Thyroid gland (tissue), 4 donors: ENCODE results near the gene TBXAS1. TPM values are rescaled to one million over a fixed set of nuclear protein-coding genes. Genes with fewer than 3 reads are reported as not detected.
A peak's percentile ranks its signal among the peaks of the same experiment; 100 is the strongest.
"Not testable (repeated sequence)": the region's sequence is repeated elsewhere in the genome, so short reads cannot be mapped to it uniquely, and the experiment has no call there.

Source experiments
- DNase-seq, 2 donors: peaks; one replicate each; pipeline ENCODE4 v3.0.0-alpha.2; 2019
- H3K27ac ChIP-seq, 3 donors: fragments of 200-600 bp; sonication (generic); 1 replicate in 2 of 3; 2 replicates in 1 of 3; pipeline ENCODE4 v1.5.1; 2016 to 2019; ENCODE audit warnings: mild to moderate bottlenecking in 1 of 3, moderate library complexity in 1 of 3
- H3K27me3 ChIP-seq: fragments of 200-600 bp; sonication (generic); one replicate; pipeline ENCODE4 v1.5.1; 2019
- H3K36me3 ChIP-seq, 2 donors: fragments of 200-600 bp; sonication (generic); one replicate each; pipeline ENCODE4 v1.5.1; 2016 to 2019
- H3K4me1 ChIP-seq, 2 donors: fragments of 200-600 bp; sonication (generic); one replicate each; pipeline ENCODE4 v1.5.1; 2017 to 2019
- H3K4me3 ChIP-seq, 3 donors: fragments of 200-600 bp; sonication (generic); replicated peaks in 1 of 3; 1 replicate in 2 of 3; 2 replicates in 1 of 3; pipeline ENCODE4 v1.5.1; 2016; ENCODE audit warnings: mild to moderate bottlenecking in 1 of 3
- H3K9me3 ChIP-seq: fragments of 200-600 bp; sonication (generic); one replicate; pipeline ENCODE4 v1.5.1; 2017
- POLR2A ChIP-seq, 2 donors: fragments of 450-650 bp; IDR thresholded peaks; one replicate each; pipeline ENCODE4 v1.6.1; 2017; ENCODE audit warnings: antibody characterized with exemption in 2 of 2, mild to moderate bottlenecking in 2 of 2, moderate library complexity in 1 of 2
- WGBS, 2 donors: methylation state at CpG; one replicate each; pipeline ENCODE4 v1.1.5; 2017; 5-methylcytosine and 5-hydroxymethylcytosine counted together
- intact Hi-C: fragments of 100-400 bp; cut with DNase I; formaldehyde crosslinking; loops from one replicate; pipeline ENCODE4 v1.15.1; 2023
- total RNA-seq, 4 donors: library from RNA; depleted of rRNA; stranded (reverse); fragments of >200 nt; gene quantifications; one replicate each; pipeline ENCODE4 v1.2.3, GENCODE V29; 2016
- TF ChIP-seq, protein P1 (sequence below), 6 experiments: fragments of 200-600 bp in 3 of 6; fragments of 450-650 bp in 3 of 6; sonication (generic) in 3 of 6; IDR thresholded peaks; one replicate each; pipeline ENCODE4 v1.5.1; 2016 to 2019; ENCODE audit warnings: antibody characterized with exemption in 6 of 6, mild to moderate bottlenecking in 2 of 6, inconsistent platforms in 1 of 6, moderate library complexity in 1 of 6

Gene TBXAS1
- total RNA-seq, 4 donors from 2014 or later, result 5.1 to 13.2 (median 8.7) TPM

DNA sequence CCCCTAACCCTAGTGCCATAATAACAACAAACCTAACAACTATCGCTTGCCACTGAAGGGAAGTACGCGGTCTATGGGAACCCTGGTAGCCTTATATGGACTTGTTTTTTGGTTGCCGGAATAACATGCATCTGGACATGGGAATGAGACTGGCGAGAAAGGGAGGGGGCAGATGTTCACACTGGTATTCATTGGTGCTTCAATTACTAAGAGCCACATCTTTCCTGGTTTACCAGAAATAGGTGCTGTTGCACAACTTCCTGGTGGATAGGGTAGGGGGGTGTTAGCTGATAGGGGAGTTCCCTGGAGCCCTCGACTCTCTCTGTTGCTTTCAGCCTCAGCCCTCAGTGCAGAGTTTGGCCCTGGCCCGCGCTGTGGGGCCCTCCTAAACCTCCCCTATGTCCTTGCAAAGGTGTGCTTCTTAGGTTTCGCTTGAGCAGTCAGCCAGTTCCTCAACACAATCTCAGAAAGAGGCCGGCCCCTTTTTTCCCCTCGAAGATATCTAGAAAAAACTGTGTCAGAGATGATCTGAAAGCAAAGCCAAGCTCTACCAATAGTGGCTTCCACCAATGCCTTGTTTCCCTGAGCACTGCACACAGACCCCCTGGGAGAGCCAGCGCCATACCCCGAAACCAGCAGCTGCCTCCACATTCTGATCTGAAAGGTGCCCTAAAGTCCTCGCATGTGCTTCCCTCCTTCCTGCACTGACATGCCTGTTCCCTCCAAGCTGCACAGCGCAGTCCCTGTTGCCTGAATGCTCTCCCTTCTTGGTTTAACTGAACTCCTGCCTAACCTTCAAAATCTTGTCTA, 13.5 kb downstream of the TBXAS1 start:
- H3K27me3 ChIP-seq, result no peaks in the 10 kb centered on the region
- no peak overlapping the region for H3K4me3 ChIP-seq
- peak; percentile 65 for DNase-seq
- H3K36me3 ChIP-seq, result no peaks in the 10 kb centered on the region
- TF ChIP-seq, protein P1, sequence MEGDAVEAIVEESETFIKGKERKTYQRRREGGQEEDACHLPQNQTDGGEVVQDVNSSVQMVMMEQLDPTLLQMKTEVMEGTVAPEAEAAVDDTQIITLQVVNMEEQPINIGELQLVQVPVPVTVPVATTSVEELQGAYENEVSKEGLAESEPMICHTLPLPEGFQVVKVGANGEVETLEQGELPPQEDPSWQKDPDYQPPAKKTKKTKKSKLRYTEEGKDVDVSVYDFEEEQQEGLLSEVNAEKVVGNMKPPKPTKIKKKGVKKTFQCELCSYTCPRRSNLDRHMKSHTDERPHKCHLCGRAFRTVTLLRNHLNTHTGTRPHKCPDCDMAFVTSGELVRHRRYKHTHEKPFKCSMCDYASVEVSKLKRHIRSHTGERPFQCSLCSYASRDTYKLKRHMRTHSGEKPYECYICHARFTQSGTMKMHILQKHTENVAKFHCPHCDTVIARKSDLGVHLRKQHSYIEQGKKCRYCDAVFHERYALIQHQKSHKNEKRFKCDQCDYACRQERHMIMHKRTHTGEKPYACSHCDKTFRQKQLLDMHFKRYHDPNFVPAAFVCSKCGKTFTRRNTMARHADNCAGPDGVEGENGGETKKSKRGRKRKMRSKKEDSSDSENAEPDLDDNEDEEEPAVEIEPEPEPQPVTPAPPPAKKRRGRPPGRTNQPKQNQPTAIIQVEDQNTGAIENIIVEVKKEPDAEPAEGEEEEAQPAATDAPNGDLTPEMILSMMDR (IDR thresholded peaks at IDR 0.05), result no peak
- TF ChIP-seq POLR2A (IDR thresholded peaks at IDR 0.05), result no peak
- intact Hi-C loops, result no loop called here
- peaks cover 9% of the 10 kb centered on the region in 2 donors for H3K4me1 ChIP-seq
- no peaks in the 10 kb centered on the region for H3K9me3 ChIP-seq
- 37 to 39% methylated on average over 15 of the region's 15 CpGs for WGBS, 2 donors
- H3K27ac ChIP-seq, result peak overlapping the region in 1 of 3 donors; percentile 22

DNA sequence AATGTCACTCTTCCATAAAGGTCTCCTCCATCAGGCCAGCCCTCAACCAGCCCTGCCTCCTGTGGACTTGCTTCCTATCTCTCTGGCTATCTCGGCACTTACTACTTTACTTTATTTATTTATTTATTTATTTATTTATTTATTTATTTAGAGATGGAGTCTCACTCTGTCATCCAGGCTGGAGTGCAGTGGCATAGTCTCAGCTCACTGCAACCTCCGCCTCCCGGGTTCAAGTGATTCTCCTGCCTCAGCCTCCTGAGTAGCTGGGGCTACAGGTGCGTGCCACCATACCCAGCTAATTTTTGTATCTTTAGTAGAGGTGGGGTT, 14.1 kb downstream of the TBXAS1 start:
- H3K4me1 ChIP-seq, H3K36me3 ChIP-seq, intact Hi-C loops, H3K9me3 ChIP-seq, DNase-seq, H3K4me3 ChIP-seq, H3K27me3 ChIP-seq: not testable (repeated sequence)
- H3K27ac ChIP-seq, result peak overlapping the region in 1 of 3 donors; percentile 22
- WGBS, 2 donors, result 93 to 98% methylated on average over 4 of the region's 4 CpGs

DNA sequence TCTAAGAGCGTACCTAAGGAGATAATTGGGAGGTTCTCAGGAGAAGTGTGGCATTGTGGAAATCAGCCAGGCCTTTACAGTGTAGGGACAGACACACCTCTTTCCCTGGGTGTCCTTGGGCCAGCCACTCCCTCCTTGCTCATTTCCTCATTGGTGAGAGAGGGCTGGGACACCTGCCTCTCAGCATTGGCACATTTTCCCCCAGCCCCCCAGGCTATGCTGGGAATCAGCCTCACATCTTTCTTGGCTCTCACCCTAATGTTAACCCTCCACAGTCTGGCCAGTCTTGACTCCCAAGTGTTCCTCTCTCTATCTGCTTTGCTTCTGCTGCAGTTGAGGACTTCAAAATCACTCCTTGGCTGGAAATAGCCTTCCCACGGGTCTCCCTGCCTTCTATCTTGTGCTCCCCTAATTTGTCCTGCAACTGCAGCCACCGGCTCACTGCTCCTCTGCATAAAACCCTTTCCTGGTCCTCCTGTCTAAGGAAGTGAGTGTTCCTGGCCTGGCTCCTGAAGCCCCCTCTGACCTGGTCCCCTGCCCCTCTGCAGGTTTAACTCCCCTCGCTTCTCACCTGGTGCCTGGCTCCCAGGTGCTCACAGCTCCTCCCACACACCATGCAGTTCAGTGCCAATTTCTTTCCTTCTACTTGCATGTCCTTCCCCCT, 15.8 kb downstream of the TBXAS1 start:
- intact Hi-C loops, result no loop called here
- Histone ChIP-seq H3K4me1 (peaks cover 9% of the 10 kb centered on the region in 2 donors), H3K9me3 (no peaks in the 10 kb centered on the region), H3K27ac (no peak overlapping the region), H3K36me3 (no peaks in the 10 kb centered on the region), H3K27me3 (no peaks in the 10 kb centered on the region), H3K4me3 (no peak overlapping the region)
- WGBS, 2 donors, result 64 to 65% methylated on average over 4 of the region's 4 CpGs
- TF ChIP-seq, protein P1 (IDR thresholded peaks at IDR 0.05), result no peak
- TF ChIP-seq POLR2A (IDR thresholded peaks at IDR 0.05), result no peak
- DNase-seq, result peak in 1 of 2 donors; percentile 8

DNA sequence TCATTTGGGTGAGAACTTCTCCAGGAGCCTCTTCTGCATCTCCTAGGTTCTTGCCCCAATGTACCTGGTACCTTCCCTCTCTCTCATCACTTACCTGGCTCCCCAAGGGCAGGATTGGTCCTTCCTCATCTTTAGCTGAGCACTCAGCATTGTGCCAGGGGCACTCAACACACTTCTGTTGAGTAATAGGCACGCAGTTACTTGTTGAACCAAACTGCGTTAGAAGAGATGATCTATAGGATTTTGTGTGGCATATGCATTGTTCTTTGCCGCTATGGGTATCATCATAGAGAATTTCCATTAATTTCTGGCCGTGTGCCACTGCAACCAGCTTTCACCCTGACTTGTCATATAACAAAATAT, 16.4 kb downstream of the TBXAS1 start:
- no peaks in the 10 kb centered on the region for H3K9me3 ChIP-seq
- no peak overlapping the region for H3K27ac ChIP-seq
- intact Hi-C loops, result no loop called here
- no peaks in the 10 kb centered on the region for H3K27me3 ChIP-seq
- DNase-seq, result no peak
- peaks cover 9% of the 10 kb centered on the region in 2 donors for H3K4me1 ChIP-seq
- H3K4me3 ChIP-seq, result no peak overlapping the region
- H3K36me3 ChIP-seq, result no peaks in the 10 kb centered on the region
- TF ChIP-seq, protein P1 (IDR thresholded peaks at IDR 0.05), result no peak
- no peak for TF ChIP-seq POLR2A (IDR thresholded peaks at IDR 0.05)
- WGBS, 2 donors, result 85 to 88% methylated on average over 4 of the region's 4 CpGs

DNA sequence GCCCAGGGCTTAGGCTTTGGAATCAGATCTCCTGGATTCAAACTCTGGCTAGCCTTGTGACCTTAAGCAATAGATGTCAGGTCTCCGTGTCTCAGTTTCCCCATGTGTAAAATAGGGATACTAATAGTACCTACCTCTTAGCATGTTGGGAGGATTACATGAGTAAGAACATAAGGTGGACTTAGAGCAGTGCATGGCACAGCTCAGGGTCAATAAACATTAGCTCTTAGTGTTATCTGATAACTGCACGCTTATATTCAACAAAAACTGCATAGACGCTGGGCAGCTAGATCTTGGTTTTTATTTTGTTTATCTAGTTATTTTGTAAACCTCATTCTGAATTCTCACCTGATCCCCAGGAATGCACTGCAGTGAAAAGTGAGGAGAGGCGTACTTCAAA, 17.2 kb downstream of the TBXAS1 start:
- WGBS, 2 donors, result 79 to 84% methylated on average over 4 of the region's 4 CpGs
- intact Hi-C loops, result no loop called here
- no peak overlapping the region for H3K4me3 ChIP-seq
- TF ChIP-seq POLR2A (IDR thresholded peaks at IDR 0.05), result no peak
- TF ChIP-seq, protein P1 (IDR thresholded peaks at IDR 0.05), result no peak
- no peaks in the 10 kb centered on the region for H3K36me3 ChIP-seq
- H3K27me3 ChIP-seq, result no peaks in the 10 kb centered on the region
- DNase-seq, result no peak
- H3K4me1 ChIP-seq, result peaks cover 9% of the 10 kb centered on the region in 2 donors
- no peak overlapping the region for H3K27ac ChIP-seq
- no peaks in the 10 kb centered on the region for H3K9me3 ChIP-seq
